Coronary artery (tissue), 2 donors: ENCODE results near the gene MAN2A2.
A peak's percentile ranks its signal among the peaks of the same experiment; 100 is the strongest.

ENCODE experiments used
- DNase-seq: peaks from one replicate; pipeline ENCODE4 v3.0.0-alpha.2; 2017; ENCODE audit warnings: low spot score
- H3K27ac ChIP-seq, 2 donors: fragments of 200-600 bp; sonication (generic); one replicate each; pipeline ENCODE4 v1.5.1; 2016 to 2019
- H3K4me3 ChIP-seq: fragments of 200-600 bp; sonication (generic); 2 replicates; pipeline ENCODE4 v1.5.1; 2016; ENCODE audit warnings: mild to moderate bottlenecking, moderate library complexity
- CTCF ChIP-seq: fragments of 200-600 bp; sonication (generic); IDR thresholded peaks from one replicate; pipeline ENCODE4 v1.5.1; 2019; ENCODE audit warnings: antibody characterized with exemption

Gene MAN2A2

GRCh38 chr15:90902840-90903732, at the start of gene MAN2A2:
TSS of gene MAN2A2 (plus strand) at chr15:90903302. CDS start at chr15:90904208, 906 bp downstream.
- peak within 1 kb of the TSS; percentile 88 for H3K4me3 ChIP-seq
- TF ChIP-seq CTCF, result no peak
- peak within 1 kb of the TSS; percentile 87 to 96 for H3K27ac ChIP-seq
- no peak for DNase-seq

GRCh38 chr15:90855139-90855538, 48.0 kb upstream of the MAN2A2 start:
- H3K4me3 ChIP-seq, result no peak overlapping the region
- no peak for TF ChIP-seq CTCF
- no peak overlapping the region for H3K27ac ChIP-seq
- no peak for DNase-seq

GRCh38 chr15:90857337-90857736, 45.8 kb upstream of the MAN2A2 start:
- no peak for TF ChIP-seq CTCF
- H3K27ac ChIP-seq, result no peak overlapping the region
- no peak for DNase-seq
- no peak overlapping the region for H3K4me3 ChIP-seq

DNA sequence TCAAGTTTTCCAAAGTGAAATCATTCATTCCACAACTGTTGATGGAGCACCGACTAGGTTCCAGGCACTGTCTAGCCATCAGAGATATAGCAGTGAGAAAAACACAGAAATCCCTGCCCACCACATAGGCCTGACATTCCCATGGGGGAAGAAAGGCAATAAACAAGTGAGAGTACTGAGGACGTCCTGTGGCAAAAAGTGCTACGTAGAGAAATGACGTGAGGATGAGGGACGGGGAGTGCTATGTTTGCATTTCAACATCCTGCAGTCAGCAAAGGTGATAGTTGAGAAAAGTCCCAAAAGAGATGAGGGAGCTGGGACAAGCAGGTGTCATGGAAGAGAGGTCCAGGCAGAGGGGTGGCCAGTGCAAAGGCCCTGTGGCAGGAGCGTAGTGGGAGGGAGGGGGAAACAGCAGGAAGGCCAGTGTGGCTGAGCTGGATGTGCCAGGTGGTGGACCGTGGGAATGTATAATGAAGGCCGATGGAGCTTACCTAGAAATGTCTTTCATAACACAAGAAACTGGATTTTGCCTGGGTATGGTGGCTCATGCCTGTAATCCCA, 45.1 kb upstream of the MAN2A2 start:
- Histone ChIP-seq H3K4me3 (no peak overlapping the region), H3K27ac (no peak overlapping the region)
- no peak for TF ChIP-seq CTCF
- DNase-seq, result no peak

DNA sequence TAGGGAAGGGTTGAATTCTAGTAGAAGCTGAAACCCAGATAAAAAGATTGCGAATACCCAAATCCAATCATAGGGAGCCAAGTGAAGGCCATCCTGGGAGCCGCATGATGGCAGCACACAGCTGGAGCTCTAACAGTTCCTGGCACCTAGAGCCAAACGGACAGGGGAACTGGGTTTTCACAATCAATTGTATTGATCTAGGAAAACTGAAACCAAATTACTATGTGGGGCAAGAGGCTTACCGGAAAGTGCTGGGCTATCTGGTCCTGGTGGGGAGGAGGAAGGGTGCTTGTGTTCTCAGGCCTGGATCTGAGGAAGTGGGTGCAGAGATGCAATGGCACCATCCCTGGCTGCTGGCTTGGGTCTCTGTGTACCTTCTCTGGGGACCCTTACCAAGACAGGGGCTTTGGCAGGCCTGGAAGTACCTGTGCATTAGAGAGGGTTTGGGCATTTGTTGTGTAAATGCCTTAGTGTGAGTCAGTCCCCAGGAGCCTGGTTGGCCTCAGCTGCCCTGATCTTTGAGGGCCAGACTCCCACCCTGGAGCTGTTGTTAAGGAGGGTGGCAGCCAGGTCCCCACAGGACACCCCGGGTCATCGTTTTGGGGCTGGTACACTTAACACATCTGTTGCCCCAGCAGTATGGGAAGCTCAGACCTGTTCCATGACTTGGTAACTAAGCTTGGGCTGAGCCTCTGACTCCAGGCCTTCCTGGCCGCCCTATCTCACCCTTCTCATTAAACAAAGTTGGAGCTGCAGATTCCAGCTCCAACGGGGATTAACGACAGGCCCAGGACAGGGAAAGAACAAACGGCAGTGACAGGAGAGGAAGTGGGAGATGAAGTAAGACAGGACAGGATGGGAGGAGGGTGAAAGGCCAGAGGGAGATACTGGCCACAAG, 43.6 kb upstream of the MAN2A2 start:
- no peak for DNase-seq
- Histone ChIP-seq H3K27ac (no peak overlapping the region), H3K4me3 (no peak overlapping the region)
- TF ChIP-seq CTCF, result no peak

DNA sequence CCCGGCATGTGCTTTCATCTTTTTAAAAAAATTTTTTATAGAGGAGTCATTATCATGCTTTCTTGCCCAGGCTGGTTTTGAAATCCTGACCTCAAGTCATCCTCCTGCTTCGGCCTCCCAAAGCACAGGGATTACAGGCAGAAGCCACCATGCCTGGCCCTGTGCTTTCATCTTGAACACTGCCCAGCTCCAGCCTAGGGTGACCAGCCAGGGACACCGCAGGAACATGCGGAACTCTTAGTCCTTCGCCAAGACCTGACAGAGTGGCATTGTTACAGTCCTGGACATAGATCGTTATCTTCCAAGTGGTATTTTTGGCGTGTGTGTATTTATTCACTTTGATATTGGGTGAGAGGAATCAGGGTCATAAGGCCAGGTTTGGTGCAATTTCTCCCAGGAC, 42.7 kb upstream of the MAN2A2 start:
- Histone ChIP-seq H3K27ac (no peak overlapping the region), H3K4me3 (no peak overlapping the region)
- DNase-seq, result no peak
- no peak for TF ChIP-seq CTCF
